GM23338 (cell line): ENCODE data around the gene TNIP2. TPM values are rescaled to one million over a fixed set of nuclear protein-coding genes. Genes with fewer than 3 reads are reported as not detected.

ENCODE experiments used
- ATAC-seq: fragments of 200-7000 bp; cut with Tn5 transposase; 3 replicates; pipeline ENCODE4 v1.9.1; 2020
- DNase-seq: peaks from one replicate; pipeline ENCODE4 v3.0.0-alpha.2; 2015; ENCODE audit warnings: low spot score
- H2AFZ ChIP-seq: fragments of 200-600 bp; sonication (generic); 2 replicates; pipeline ENCODE4 v1.8.0; 2016; ENCODE audit warnings: antibody characterized with exemption, mild to moderate bottlenecking, moderate library complexity
- H3F3A ChIP-seq: fragments of 200-600 bp; sonication (generic); replicated peaks from 2 replicates; pipeline ENCODE4 v1.8.0; 2017; ENCODE audit warnings: antibody characterized with exemption, mixed run types, low read depth
- H3K27ac ChIP-seq: fragments of 200-600 bp; sonication (generic); 2 replicates; pipeline ENCODE4 v1.6.1; 2016; ENCODE audit warnings: low read depth
- H3K27me3 ChIP-seq: fragments of 200-600 bp; sonication (generic); 2 replicates; pipeline ENCODE4 v1.8.0; 2016; ENCODE audit warnings: mild to moderate bottlenecking, mixed run types, moderate library complexity; ENCODE audit not compliant: insufficient read depth
- H3K36me3 ChIP-seq: fragments of 200-600 bp; sonication (generic); 2 replicates; pipeline ENCODE4 v1.8.0; 2016; ENCODE audit warnings: mild to moderate bottlenecking; ENCODE audit not compliant: insufficient read depth
- H3K4me1 ChIP-seq: fragments of 200-600 bp; sonication (generic); 2 replicates; pipeline ENCODE4 v1.8.0; 2016; ENCODE audit warnings: mild to moderate bottlenecking, moderate library complexity; ENCODE audit not compliant: insufficient read depth
- H3K4me2 ChIP-seq: fragments of 200-600 bp; sonication (generic); 2 replicates; pipeline ENCODE4 v1.7.1; 2017; ENCODE audit warnings: mixed run types
- H3K4me3 ChIP-seq: fragments of 200-600 bp; sonication (generic); 2 replicates; pipeline ENCODE4 v1.6.1; 2016; ENCODE audit warnings: mixed run types
- H3K79me2 ChIP-seq: fragments of 200-600 bp; sonication (generic); replicated peaks from 2 replicates; pipeline ENCODE4 v1.8.0; 2017; ENCODE audit warnings: mild to moderate bottlenecking; ENCODE audit not compliant: insufficient read depth
- H3K9me2 ChIP-seq: fragments of 200-600 bp; sonication (generic); 2 replicates; pipeline ENCODE4 v1.8.0; 2017; ENCODE audit not compliant: insufficient read depth
- H4K20me1 ChIP-seq: fragments of 200-600 bp; sonication (generic); replicated peaks from 2 replicates; pipeline ENCODE4 v1.8.0; 2017; ENCODE audit warnings: mild to moderate bottlenecking; ENCODE audit not compliant: insufficient read depth
- H3K27ac Mint-ChIP-seq: 2 replicates; pipeline ENCODE4 v1.8.0; 2020; ENCODE audit warnings: inconsistent platforms, mild to moderate bottlenecking, moderate library complexity, mixed read lengths
- H3K27me3 Mint-ChIP-seq: 3 replicates; pipeline ENCODE4 v1.8.0; 2022; ENCODE audit warnings: low read depth, mild to moderate bottlenecking, moderate library complexity, mixed read lengths, inconsistent platforms; ENCODE audit not compliant: insufficient read depth, poor library complexity
- H3K36me3 Mint-ChIP-seq: 3 replicates; pipeline ENCODE4 v1.8.0; 2021; ENCODE audit warnings: low read depth, mild to moderate bottlenecking, inconsistent platforms, moderate library complexity, mixed read lengths
- H3K4me1 Mint-ChIP-seq: 3 replicates; pipeline ENCODE4 v1.8.0; 2020; ENCODE audit warnings: mild to moderate bottlenecking, inconsistent platforms, mixed read lengths
- H3K4me3 Mint-ChIP-seq: 3 replicates; pipeline ENCODE4 v1.8.0; 2021; ENCODE audit warnings: moderate library complexity, mild to moderate bottlenecking, inconsistent platforms, mixed read lengths
- H3K9me3 Mint-ChIP-seq: 3 replicates; pipeline ENCODE4 v1.8.0; 2020; ENCODE audit warnings: moderate library complexity, mild to moderate bottlenecking, inconsistent platforms, mixed read lengths
- CREB1 ChIP-seq: fragments of 250-450 bp; sonication (Bioruptor Pico); IDR thresholded peaks from 2 replicates; pipeline ENCODE4 v1.5.0; 2020; ENCODE audit warnings: low read depth, mild to moderate bottlenecking, moderate library complexity
- EZH2 ChIP-seq: fragments of 200-600 bp; sonication (generic); IDR thresholded peaks from one replicate; pipeline ENCODE4 v1.8.0; 2017; ENCODE audit warnings: antibody characterized with exemption, mild to moderate bottlenecking, low read depth; ENCODE audit not compliant: unreplicated experiment
- EZH2phosphoT487 ChIP-seq: fragments of 200-600 bp; sonication (generic); IDR thresholded peaks from one replicate; pipeline ENCODE4 v1.8.1; 2018; ENCODE audit warnings: antibody characterized with exemption; ENCODE audit not compliant: unreplicated experiment
- JUNB ChIP-seq: IDR thresholded peaks from one replicate; pipeline ENCODE4 v1.6.1; 2016; ENCODE audit warnings: antibody characterized with exemption; ENCODE audit not compliant: unreplicated experiment
- NANOG ChIP-seq: IDR thresholded peaks from 2 replicates; pipeline ENCODE4 v1.6.1; 2016; ENCODE audit warnings: antibody characterized with exemption, borderline replicate concordance
- POLR2AphosphoS5 ChIP-seq: IDR thresholded peaks from 2 replicates; pipeline ENCODE4 v1.6.1; 2016; ENCODE audit warnings: antibody characterized with exemption, low read depth
- STAT1 ChIP-seq: IDR thresholded peaks from one replicate; pipeline ENCODE4 v1.6.1; 2016; ENCODE audit warnings: antibody characterized with exemption; ENCODE audit not compliant: unreplicated experiment
- ZNF114 ChIP-seq: fragments of 250-450 bp; sonication (Bioruptor Pico); IDR thresholded peaks from 2 replicates; pipeline ENCODE4 v1.5.0; 2020; ENCODE audit warnings: mild to moderate bottlenecking, moderate library complexity
- ZNF331 ChIP-seq: fragments of 250-450 bp; sonication (Bioruptor Pico); IDR thresholded peaks from 2 replicates; pipeline ENCODE4 v1.5.0; 2020; ENCODE audit warnings: low read depth, mild to moderate bottlenecking, moderate library complexity
- polyA plus RNA-seq: library from polyadenylated mRNA; unstranded; fragments of >200 nt; fragmentation: Nextera tagmentation; extraction: Ambion mirVana; gene quantifications from 2 replicates; pipeline ENCODE4 v1.2.1, GENCODE V29; 2016
- total RNA-seq: library from RNA; depleted of rRNA; stranded (reverse); fragments of >200 nt; shearing (Covaris generic); gene quantifications from 2 replicates; pipeline ENCODE4 v1.2.3, GENCODE V29; 2014
- TF ChIP-seq, protein P1 (sequence below): IDR thresholded peaks from 2 replicates; pipeline ENCODE4 v1.6.1; 2016; ENCODE audit warnings: antibody characterized with exemption
- TF ChIP-seq, protein P2 (sequence below), 2 experiments: fragments of 200-600 bp in 1 of 2; sonication (generic) in 1 of 2; conservative IDR thresholded peaks; 2 replicates each; pipeline versions ENCODE4 v1.5.1 to v1.6.1; 2016 to 2017; ENCODE audit warnings: antibody characterized with exemption in 2 of 2, low read depth in 2 of 2, mild to moderate bottlenecking in 2 of 2, moderate library complexity in 1 of 2
- TF ChIP-seq, protein P3 (sequence below): fragments of 250-450 bp; sonication (Bioruptor Pico); IDR thresholded peaks from 2 replicates; pipeline ENCODE4 v1.5.0; 2020; ENCODE audit warnings: mild to moderate bottlenecking, moderate library complexity
- TF ChIP-seq, protein P4 (sequence below): IDR thresholded peaks from one replicate; pipeline ENCODE4 v1.6.1; 2018; ENCODE audit warnings: antibody characterized with exemption; ENCODE audit not compliant: unreplicated experiment

TNIP2 gene
- total and polyA plus RNA-seq, 2 experiments from 2014 or later: 34.8 to 61.4 TPM

DNA sequence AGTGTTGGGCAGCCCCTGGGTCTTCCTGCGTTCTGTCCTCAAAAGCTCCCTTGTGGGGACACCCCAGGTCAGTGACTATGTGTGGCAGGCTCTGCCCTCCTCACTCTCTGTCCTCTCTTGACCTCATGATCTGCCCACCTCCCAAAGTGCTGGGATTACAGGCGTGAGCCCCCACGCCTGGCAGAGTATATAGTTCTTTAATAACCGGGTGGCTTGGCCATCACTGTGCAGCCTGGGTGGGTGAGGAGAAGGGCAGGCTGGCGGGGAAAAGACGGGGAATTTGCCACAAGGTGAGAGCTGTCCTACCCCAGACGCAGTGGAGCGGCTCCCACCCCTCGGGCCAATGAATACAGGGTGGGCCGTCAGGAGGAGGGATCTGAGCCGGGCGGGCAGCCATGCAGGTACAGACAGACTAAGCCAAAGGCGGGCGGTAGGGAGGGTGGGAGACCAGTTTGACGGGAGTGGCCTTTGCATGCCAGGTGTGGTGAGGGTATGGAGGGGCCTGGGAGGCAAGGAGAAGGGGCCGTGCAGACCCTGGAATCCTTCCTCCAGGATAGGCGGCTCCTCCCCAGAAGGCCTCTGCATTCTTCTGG lies 39.3 kb upstream of the TNIP2 start:
- TF ChIP-seq POLR2AphosphoS5 (no peak), EZH2phosphoT487 (no peak), NANOG (no peak), ZNF114 (CRISPR knock-in tag) (no peak), EZH2 (no peak), JUNB (no peak), CREB1 (no peak), ZNF331 (CRISPR knock-in tag) (no peak), STAT1 (no peak)
- TF ChIP-seq, protein P1, sequence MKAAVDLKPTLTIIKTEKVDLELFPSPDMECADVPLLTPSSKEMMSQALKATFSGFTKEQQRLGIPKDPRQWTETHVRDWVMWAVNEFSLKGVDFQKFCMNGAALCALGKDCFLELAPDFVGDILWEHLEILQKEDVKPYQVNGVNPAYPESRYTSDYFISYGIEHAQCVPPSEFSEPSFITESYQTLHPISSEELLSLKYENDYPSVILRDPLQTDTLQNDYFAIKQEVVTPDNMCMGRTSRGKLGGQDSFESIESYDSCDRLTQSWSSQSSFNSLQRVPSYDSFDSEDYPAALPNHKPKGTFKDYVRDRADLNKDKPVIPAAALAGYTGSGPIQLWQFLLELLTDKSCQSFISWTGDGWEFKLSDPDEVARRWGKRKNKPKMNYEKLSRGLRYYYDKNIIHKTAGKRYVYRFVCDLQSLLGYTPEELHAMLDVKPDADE: no peak
- TF ChIP-seq, protein P2, sequence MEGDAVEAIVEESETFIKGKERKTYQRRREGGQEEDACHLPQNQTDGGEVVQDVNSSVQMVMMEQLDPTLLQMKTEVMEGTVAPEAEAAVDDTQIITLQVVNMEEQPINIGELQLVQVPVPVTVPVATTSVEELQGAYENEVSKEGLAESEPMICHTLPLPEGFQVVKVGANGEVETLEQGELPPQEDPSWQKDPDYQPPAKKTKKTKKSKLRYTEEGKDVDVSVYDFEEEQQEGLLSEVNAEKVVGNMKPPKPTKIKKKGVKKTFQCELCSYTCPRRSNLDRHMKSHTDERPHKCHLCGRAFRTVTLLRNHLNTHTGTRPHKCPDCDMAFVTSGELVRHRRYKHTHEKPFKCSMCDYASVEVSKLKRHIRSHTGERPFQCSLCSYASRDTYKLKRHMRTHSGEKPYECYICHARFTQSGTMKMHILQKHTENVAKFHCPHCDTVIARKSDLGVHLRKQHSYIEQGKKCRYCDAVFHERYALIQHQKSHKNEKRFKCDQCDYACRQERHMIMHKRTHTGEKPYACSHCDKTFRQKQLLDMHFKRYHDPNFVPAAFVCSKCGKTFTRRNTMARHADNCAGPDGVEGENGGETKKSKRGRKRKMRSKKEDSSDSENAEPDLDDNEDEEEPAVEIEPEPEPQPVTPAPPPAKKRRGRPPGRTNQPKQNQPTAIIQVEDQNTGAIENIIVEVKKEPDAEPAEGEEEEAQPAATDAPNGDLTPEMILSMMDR (conservative IDR thresholded peaks at IDR 0.05; ENCODE audit: low read depth in 2 of 2): no peak
- TF ChIP-seq, protein P3, sequence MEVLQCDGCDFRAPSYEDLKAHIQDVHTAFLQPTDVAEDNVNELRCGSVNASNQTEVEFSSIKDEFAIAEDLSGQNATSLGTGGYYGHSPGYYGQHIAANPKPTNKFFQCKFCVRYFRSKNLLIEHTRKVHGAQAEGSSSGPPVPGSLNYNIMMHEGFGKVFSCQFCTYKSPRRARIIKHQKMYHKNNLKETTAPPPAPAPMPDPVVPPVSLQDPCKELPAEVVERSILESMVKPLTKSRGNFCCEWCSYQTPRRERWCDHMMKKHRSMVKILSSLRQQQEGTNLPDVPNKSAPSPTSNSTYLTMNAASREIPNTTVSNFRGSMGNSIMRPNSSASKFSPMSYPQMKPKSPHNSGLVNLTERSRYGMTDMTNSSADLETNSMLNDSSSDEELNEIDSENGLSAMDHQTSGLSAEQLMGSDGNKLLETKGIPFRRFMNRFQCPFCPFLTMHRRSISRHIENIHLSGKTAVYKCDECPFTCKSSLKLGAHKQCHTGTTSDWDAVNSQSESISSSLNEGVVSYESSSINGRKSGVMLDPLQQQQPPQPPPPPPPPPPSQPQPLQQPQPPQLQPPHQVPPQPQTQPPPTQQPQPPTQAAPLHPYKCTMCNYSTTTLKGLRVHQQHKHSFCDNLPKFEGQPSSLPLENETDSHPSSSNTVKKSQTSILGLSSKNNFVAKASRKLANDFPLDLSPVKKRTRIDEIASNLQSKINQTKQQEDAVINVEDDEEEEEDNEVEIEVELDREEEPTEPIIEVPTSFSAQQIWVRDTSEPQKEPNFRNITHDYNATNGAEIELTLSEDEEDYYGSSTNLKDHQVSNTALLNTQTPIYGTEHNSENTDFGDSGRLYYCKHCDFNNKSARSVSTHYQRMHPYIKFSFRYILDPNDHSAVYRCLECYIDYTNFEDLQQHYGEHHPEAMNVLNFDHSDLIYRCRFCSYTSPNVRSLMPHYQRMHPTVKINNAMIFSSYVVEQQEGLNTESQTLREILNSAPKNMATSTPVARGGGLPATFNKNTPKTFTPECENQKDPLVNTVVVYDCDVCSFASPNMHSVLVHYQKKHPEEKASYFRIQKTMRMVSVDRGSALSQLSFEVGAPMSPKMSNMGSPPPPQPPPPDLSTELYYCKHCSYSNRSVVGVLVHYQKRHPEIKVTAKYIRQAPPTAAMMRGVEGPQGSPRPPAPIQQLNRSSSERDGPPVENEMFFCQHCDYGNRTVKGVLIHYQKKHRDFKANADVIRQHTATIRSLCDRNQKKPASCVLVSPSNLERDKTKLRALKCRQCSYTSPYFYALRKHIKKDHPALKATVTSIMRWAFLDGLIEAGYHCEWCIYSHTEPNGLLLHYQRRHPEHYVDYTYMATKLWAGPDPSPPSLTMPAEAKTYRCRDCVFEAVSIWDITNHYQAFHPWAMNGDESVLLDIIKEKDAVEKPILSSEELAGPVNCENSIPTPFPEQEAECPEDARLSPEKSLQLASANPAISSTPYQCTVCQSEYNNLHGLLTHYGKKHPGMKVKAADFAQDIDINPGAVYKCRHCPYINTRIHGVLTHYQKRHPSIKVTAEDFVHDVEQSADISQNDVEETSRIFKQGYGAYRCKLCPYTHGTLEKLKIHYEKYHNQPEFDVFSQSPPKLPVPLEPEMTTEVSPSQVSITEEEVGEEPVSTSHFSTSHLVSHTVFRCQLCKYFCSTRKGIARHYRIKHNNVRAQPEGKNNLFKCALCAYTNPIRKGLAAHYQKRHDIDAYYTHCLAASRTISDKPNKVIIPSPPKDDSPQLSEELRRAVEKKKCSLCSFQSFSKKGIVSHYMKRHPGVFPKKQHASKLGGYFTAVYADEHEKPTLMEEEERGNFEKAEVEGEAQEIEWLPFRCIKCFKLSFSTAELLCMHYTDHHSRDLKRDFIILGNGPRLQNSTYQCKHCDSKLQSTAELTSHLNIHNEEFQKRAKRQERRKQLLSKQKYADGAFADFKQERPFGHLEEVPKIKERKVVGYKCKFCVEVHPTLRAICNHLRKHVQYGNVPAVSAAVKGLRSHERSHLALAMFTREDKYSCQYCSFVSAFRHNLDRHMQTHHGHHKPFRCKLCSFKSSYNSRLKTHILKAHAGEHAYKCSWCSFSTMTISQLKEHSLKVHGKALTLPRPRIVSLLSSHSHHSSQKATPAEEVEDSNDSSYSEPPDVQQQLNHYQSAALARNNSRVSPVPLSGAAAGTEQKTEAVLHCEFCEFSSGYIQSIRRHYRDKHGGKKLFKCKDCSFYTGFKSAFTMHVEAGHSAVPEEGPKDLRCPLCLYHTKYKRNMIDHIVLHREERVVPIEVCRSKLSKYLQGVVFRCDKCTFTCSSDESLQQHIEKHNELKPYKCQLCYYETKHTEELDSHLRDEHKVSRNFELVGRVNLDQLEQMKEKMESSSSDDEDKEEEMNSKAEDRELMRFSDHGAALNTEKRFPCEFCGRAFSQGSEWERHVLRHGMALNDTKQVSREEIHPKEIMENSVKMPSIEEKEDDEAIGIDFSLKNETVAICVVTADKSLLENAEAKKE (CRISPR knock-in tag): no peak
- TF ChIP-seq, protein P4, sequence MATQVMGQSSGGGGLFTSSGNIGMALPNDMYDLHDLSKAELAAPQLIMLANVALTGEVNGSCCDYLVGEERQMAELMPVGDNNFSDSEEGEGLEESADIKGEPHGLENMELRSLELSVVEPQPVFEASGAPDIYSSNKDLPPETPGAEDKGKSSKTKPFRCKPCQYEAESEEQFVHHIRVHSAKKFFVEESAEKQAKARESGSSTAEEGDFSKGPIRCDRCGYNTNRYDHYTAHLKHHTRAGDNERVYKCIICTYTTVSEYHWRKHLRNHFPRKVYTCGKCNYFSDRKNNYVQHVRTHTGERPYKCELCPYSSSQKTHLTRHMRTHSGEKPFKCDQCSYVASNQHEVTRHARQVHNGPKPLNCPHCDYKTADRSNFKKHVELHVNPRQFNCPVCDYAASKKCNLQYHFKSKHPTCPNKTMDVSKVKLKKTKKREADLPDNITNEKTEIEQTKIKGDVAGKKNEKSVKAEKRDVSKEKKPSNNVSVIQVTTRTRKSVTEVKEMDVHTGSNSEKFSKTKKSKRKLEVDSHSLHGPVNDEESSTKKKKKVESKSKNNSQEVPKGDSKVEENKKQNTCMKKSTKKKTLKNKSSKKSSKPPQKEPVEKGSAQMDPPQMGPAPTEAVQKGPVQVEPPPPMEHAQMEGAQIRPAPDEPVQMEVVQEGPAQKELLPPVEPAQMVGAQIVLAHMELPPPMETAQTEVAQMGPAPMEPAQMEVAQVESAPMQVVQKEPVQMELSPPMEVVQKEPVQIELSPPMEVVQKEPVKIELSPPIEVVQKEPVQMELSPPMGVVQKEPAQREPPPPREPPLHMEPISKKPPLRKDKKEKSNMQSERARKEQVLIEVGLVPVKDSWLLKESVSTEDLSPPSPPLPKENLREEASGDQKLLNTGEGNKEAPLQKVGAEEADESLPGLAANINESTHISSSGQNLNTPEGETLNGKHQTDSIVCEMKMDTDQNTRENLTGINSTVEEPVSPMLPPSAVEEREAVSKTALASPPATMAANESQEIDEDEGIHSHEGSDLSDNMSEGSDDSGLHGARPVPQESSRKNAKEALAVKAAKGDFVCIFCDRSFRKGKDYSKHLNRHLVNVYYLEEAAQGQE: no peak
- Mint-ChIP-seq H3K27ac (no peak overlapping the region), H3K36me3 (no peaks in the 10 kb centered on the region), H3K4me1 (peaks cover 36% of the 10 kb centered on the region), H3K9me3 (no peaks in the 10 kb centered on the region; the same call in 2 of the 3 replicates), H3K27me3 (peaks cover 25% of the 10 kb centered on the region), H3K4me3 (no peak overlapping the region; the same call in 2 of the 3 replicates)
- H3K27ac ChIP-seq: no peak overlapping the region
- ATAC-seq (no peak), DNase-seq (no peak)
- H3K4me1 ChIP-seq: peaks cover 10% of the 10 kb centered on the region
- H3K4me2 ChIP-seq: no peak overlapping the region
- no peak overlapping the region for H3K4me3 ChIP-seq
- peaks cover 16% of the 10 kb centered on the region for H3K27me3 ChIP-seq
- no peaks in the 10 kb centered on the region for H3K79me2 ChIP-seq
- H3K36me3 ChIP-seq: no peaks in the 10 kb centered on the region
- H3F3A ChIP-seq: 0 out of 2 replicates have a peak, but pooled peaks cover 5% of the 10 kb centered on the region
- no peaks in the 10 kb centered on the region for H4K20me1 ChIP-seq
- no peak overlapping the region for H2AFZ ChIP-seq
- H3K9me2 ChIP-seq: no peaks in the 10 kb centered on the region
